ENCODE measurements around the gene HIRA. TPM values are rescaled to one million over a fixed set of nuclear protein-coding genes. Genes with fewer than 3 reads are reported as not detected.
A peak's percentile ranks its signal among the peaks of the same experiment; 100 is the strongest.
"Not testable (repeated sequence)": the region's sequence is repeated elsewhere in the genome, so short reads cannot be mapped to it uniquely, and the experiment has no call there.

The HIRA gene
- total RNA-seq, 1 donor from 2014 or later = 29.2 TPM

- DNase-seq (ENCODE audit: low spot score) = no peak
These were observed 32.2 kb upstream of the HIRA start for GRCh38 chr22:19463491-19464469.

GRCh38 chr22:19463008-19463407 lies 31.5 kb upstream of the HIRA start:
- DNase-seq (ENCODE audit: low spot score) = no peak

GRCh38 chr22:19461506-19461905 lies 30.0 kb upstream of the HIRA start:
- no peak for DNase-seq (ENCODE audit: low spot score)

- no peak for DNase-seq (ENCODE audit: low spot score)
These were observed 28.5 kb upstream of the HIRA start for GRCh38 chr22:19460036-19460435.

- no peak for DNase-seq (ENCODE audit: low spot score)
These were observed 26.4 kb upstream of the HIRA start for GRCh38 chr22:19457828-19458428.

GRCh38 chr22:19456541-19456940 lies 25.0 kb upstream of the HIRA start:
- no peak for DNase-seq (ENCODE audit: low spot score)

GRCh38 chr22:19455585-19456370 lies 24.2 kb upstream of the HIRA start:
- no peak for DNase-seq (ENCODE audit: low spot score)

GRCh38 chr22:19455033-19455432 lies 23.5 kb upstream of the HIRA start:
- DNase-seq (ENCODE audit: low spot score) = no peak

- DNase-seq (ENCODE audit: low spot score) = no peak
These were observed 22.6 kb upstream of the HIRA start for GRCh38 chr22:19454156-19454555.

GRCh38 chr22:19453718-19454117 lies 22.2 kb upstream of the HIRA start:
- no peak for DNase-seq (ENCODE audit: low spot score)

- DNase-seq (ENCODE audit: low spot score) = no peak
These were observed 20.0 kb upstream of the HIRA start for GRCh38 chr22:19451570-19451969.

GRCh38 chr22:19450363-19451175 lies 19.0 kb upstream of the HIRA start:
- no peak for DNase-seq (ENCODE audit: low spot score)

- DNase-seq (ENCODE audit: low spot score) = no peak
These were observed 17.9 kb upstream of the HIRA start for GRCh38 chr22:19449422-19449767.

- DNase-seq (ENCODE audit: low spot score) = no peak
These were observed 17.3 kb upstream of the HIRA start for GRCh38 chr22:19448739-19449421.

GRCh38 chr22:19448076-19448607 lies 16.6 kb upstream of the HIRA start:
- no peak for DNase-seq (ENCODE audit: low spot score)

- DNase-seq (ENCODE audit: low spot score) = peak; percentile 93
These were observed 16.0 kb upstream of the HIRA start, which contains the start of gene C22orf39 for GRCh38 chr22:19447330-19448075. Gene C22orf39, minus strand, starts transcription at chr22:19447711. Its CDS starts 23 bp downstream, at chr22:19447688.

- DNase-seq (ENCODE audit: low spot score) = no peak
These were observed 15.2 kb upstream of the HIRA start for GRCh38 chr22:19446603-19447329.

- not testable (repeated sequence) for DNase-seq (ENCODE audit: low spot score)
These were observed 13.9 kb upstream of the HIRA start for GRCh38 chr22:19445279-19445982.
